Measurements from ENCODE around the gene TMEM107.

Gene TMEM107

GRCh38 chr17:8163978-8164814, 12.0 kb downstream of the TMEM107 start (continued):
- TF ChIP-seq SP3 (tag by site-specific recombination; IDR thresholded peaks at IDR 0.05) (peak; percentile 17; the same call in 1 of the 2 replicates), ZNF510 (tag by site-specific recombination; IDR thresholded peaks at IDR 0.05; ENCODE audit: insufficient replicate concordance) (no peak), ZNF600 (tag by site-specific recombination; IDR thresholded peaks at IDR 0.05) (no peak), ZNF777 (tag by site-specific recombination; IDR thresholded peaks at IDR 0.05; ENCODE audit: borderline replicate concordance) (no peak), PRDM1 (tag by site-specific recombination; IDR thresholded peaks at IDR 0.05) (no peak), ZFHX2 (tag by site-specific recombination; conservative IDR thresholded peaks at IDR 0.05) (peak; percentile 86), PBX3 (CRISPR knock-in tag; IDR thresholded peaks at IDR 0.05) (no peak), ZBTB8A (tag by site-specific recombination; IDR thresholded peaks at IDR 0.05) (peak; percentile 35; the same call in 1 of the 2 replicates), OSR2 (tag by site-specific recombination; IDR thresholded peaks at IDR 0.05) (peak; percentile 70), MEIS1 (CRISPR knock-in tag; IDR thresholded peaks at IDR 0.05; ENCODE audit: borderline replicate concordance) (no peak), ZNF324 (tag by site-specific recombination; IDR thresholded peaks at IDR 0.05) (no peak), ZNF335 (tag by site-specific recombination; conservative IDR thresholded peaks at IDR 0.05) (no peak), ZBTB6 (tag by site-specific recombination; IDR thresholded peaks at IDR 0.05) (no peak), ZNF701 (tag by site-specific recombination; IDR thresholded peaks at IDR 0.05) (no peak), PRDM10 (tag by site-specific recombination; IDR thresholded peaks at IDR 0.05) (peak; percentile 58; the same call in 1 of the 2 replicates), ZNF660 (tag by site-specific recombination; IDR thresholded peaks at IDR 0.05) (0 out of 2 replicates have a peak, but pooled peaks have one; percentile 47), ZNF76 (tag by site-specific recombination; IDR thresholded peaks at IDR 0.05; ENCODE audit: borderline replicate concordance, low read depth) (peak; percentile 53; the same call in 1 of the 2 replicates), ZNF175 (tag by site-specific recombination; IDR thresholded peaks at IDR 0.05) (no peak)
- TF ChIP-seq, protein P1, sequence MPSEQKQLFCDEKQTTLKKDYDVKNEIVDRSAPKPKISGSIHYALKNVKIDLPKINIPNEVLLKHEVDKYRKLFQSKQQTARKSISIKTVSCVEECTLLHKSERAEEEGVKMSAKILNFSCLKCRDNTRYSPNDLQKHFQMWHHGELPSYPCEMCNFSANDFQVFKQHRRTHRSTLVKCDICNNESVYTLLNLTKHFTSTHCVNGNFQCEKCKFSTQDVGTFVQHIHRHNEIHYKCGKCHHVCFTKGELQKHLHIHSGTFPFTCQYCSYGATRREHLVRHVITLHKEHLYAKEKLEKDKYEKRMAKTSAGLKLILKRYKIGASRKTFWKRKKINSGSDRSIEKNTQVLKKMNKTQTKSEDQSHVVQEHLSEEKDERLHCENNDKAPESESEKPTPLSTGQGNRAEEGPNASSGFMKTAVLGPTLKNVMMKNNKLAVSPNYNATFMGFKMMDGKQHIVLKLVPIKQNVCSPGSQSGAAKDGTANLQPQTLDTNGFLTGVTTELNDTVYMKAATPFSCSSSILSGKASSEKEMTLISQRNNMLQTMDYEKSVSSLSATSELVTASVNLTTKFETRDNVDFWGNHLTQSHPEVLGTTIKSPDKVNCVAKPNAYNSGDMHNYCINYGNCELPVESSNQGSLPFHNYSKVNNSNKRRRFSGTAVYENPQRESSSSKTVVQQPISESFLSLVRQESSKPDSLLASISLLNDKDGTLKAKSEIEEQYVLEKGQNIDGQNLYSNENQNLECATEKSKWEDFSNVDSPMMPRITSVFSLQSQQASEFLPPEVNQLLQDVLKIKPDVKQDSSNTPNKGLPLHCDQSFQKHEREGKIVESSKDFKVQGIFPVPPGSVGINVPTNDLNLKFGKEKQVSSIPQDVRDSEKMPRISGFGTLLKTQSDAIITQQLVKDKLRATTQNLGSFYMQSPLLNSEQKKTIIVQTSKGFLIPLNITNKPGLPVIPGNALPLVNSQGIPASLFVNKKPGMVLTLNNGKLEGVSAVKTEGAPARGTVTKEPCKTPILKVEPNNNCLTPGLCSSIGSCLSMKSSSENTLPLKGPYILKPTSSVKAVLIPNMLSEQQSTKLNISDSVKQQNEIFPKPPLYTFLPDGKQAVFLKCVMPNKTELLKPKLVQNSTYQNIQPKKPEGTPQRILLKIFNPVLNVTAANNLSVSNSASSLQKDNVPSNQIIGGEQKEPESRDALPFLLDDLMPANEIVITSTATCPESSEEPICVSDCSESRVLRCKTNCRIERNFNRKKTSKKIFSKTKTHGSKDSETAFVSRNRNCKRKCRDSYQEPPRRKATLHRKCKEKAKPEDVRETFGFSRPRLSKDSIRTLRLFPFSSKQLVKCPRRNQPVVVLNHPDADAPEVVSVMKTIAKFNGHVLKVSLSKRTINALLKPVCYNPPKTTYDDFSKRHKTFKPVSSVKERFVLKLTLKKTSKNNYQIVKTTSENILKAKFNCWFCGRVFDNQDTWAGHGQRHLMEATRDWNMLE (tag by site-specific recombination; conservative IDR thresholded peaks at IDR 0.05; ENCODE audit: low read depth) = no peak
- TF ChIP-seq, protein P2, sequence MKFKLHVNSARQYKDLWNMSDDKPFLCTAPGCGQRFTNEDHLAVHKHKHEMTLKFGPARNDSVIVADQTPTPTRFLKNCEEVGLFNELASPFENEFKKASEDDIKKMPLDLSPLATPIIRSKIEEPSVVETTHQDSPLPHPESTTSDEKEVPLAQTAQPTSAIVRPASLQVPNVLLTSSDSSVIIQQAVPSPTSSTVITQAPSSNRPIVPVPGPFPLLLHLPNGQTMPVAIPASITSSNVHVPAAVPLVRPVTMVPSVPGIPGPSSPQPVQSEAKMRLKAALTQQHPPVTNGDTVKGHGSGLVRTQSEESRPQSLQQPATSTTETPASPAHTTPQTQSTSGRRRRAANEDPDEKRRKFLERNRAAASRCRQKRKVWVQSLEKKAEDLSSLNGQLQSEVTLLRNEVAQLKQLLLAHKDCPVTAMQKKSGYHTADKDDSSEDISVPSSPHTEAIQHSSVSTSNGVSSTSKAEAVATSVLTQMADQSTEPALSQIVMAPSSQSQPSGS (tag by site-specific recombination; IDR thresholded peaks at IDR 0.05; ENCODE audit: low read depth) = no peak
- TF ChIP-seq, protein P3, sequence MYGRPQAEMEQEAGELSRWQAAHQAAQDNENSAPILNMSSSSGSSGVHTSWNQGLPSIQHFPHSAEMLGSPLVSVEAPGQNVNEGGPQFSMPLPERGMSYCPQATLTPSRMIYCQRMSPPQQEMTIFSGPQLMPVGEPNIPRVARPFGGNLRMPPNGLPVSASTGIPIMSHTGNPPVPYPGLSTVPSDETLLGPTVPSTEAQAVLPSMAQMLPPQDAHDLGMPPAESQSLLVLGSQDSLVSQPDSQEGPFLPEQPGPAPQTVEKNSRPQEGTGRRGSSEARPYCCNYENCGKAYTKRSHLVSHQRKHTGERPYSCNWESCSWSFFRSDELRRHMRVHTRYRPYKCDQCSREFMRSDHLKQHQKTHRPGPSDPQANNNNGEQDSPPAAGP (tag by site-specific recombination; IDR thresholded peaks at IDR 0.05) = peak; percentile 81; the same call in 1 of the 2 replicates
- TF ChIP-seq, protein P4, sequence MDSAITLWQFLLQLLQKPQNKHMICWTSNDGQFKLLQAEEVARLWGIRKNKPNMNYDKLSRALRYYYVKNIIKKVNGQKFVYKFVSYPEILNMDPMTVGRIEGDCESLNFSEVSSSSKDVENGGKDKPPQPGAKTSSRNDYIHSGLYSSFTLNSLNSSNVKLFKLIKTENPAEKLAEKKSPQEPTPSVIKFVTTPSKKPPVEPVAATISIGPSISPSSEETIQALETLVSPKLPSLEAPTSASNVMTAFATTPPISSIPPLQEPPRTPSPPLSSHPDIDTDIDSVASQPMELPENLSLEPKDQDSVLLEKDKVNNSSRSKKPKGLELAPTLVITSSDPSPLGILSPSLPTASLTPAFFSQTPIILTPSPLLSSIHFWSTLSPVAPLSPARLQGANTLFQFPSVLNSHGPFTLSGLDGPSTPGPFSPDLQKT (IDR thresholded peaks at IDR 0.05; ENCODE audit: borderline replicate concordance, low read depth, low read length) = no peak
